ENCODE data around the gene S1PR1.
"Not testable (repeated sequence)": the region's sequence is repeated elsewhere in the genome, so short reads cannot be mapped to it uniquely, and the experiment has no call there.

Gene S1PR1

DNA sequence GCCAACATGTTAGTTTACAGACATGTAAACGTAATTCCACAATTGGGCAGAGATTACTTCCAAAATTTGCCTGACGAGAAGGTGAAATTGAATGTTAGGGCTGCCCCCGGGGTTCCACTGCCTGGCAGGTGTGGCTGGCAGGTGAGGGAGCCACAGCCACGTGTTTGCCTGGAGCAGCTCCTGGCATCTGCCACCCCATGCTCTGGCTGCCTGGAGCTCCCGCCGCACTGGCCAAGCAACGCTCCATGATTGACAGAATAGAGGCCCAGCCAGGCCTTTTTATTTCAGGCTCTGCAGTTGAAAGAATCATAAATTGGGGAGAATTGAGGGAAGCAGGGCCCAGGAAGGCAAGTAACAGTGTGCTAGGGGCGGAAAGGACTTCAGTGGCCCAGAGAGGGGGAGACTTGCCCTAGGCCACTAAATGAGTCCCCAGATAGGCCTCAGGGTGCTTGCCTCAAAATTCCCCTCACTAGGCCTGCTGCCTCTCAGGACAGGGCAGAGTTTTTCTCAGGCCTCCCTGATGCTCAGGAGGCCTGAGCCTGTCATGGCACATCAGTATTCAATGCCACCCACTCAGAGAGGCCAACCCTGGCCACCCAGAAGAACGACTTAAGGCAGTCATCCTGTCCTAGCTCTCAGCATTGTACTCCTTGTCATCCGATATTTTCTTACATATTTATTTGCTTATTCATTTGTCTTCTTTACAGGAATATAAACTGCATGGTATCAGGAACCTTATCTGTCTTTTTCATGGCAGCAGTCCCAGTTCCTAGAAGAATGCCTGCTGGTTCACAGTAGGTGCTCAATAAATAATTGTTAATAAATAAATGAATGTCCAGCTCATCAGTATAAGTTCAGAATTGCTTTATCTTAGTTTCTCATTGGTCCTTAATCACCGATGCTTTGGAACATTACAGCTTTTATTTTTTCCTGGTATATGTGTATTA is 16.6 kb upstream of the S1PR1 start:
- no peak for DNase-seq (ENCODE audit: low read depth, low spot score)

DNA sequence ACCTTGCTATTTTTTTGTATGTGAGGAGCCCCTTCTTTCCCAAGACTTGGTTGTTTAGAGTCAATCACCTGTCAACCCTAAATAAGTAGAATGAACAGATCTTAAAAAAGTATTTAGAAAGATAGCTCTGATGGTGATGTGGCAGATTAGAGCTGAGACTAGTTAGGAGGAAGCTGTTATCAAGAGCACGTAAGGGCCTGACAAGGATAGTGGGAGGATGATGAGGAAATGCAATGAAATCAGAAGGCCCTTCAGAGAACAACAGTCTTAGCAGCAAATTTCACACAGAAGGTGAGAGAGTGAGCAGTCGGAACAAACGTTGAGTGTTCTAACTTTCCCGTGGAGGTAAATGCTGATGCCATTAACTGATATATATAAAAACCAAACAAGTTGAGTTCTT is 15.9 kb upstream of the S1PR1 start:
- no peak for DNase-seq (ENCODE audit: low read depth, low spot score)

DNA sequence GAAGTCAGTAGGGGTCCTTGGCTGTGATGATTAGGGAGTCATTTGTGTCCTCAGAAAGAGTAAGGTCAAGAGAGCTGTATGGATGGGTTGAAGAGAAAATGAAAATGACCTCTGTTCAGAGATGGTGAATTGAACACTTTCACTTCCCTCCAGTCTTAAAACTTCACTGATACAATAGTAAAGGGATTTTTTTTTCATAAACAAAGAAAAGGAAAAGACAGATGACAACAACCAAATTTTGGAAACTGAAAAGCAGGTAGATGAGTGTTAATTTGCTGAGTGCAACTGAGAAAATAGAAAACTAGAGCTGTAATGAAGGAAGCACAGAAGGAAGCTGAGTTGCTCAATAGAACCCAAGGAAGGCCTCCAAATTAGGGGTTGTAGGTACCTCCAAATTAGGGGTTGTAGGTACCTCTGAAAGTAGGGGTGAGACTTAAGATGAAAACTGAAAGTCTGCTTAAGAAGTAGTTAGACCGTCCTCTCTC is 14.8 kb upstream of the S1PR1 start:
- DNase-seq (ENCODE audit: low read depth, low spot score), result no peak

DNA sequence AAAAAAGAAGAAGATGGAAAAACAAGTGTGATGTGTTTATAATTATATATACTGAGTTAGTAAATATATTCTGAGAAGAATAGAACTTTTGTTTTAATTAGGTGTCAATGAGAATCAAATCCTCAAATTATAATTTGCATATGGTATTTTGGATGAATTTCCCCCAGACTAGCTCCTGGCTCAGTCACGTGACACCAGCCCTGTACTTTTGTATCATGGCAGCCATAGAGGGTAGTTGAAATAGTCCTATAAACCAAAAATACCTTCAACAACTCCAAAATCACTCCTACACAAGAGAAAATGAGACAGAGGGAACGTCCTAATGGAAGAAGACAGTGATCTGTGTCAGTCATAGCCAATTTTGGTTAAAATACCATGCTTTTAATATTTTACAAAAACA is 9.0 kb upstream of the S1PR1 start:
- DNase-seq (ENCODE audit: low read depth, low spot score), result no peak

DNA sequence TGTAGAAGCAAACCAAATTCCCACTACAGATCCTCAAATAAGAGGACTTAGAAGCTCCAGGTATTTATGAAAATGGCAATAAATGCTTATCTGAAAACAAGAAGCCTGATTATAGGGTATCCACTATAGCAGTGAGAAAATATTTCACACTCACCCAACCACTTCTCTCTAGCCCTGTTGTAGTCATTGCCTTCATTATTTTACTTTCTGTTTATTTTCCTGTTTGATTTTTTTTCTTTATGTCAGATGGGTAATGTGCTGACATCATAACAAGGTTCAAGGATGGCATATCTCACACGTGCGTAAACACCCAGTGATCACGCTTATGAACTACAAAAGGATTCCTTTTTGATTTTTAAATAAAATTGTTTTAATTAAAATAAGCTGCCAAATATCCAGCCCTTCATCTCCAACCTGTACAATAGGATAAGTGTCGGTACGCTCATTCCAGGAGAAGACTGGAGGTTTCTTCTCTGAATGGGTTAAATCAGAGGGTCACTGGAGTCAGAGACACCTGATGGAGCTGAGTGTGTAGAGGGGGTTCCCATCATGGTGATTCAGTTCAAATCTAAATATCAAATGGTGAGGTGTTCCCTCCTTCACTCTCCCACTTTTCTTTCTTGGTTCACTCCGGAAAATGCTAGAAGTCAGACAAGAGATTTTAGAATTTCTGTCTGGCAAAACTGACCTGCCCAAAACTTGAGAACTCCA is 8.2 kb upstream of the S1PR1 start:
- no peak for DNase-seq (ENCODE audit: low read depth, low spot score)

DNA sequence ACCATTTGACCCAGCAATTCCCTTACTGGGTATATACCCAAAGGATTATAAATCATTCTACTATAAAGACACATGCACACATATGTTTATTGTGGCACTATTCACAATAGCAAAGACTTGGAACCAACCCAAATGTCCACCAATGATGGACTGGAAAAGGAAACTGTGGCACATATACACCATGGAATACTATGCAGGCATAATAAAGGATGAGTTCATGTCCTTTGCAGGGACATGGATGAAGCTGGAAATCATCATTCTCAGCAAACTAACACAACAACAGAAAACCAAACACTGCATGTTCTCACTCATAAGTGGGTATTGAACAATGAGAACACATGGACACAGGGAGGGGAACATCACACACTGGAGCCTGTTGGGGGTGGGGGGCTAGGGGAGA is 4.6 kb upstream of the S1PR1 start:
- DNase-seq (ENCODE audit: low read depth, low spot score), result not testable (repeated sequence)

DNA sequence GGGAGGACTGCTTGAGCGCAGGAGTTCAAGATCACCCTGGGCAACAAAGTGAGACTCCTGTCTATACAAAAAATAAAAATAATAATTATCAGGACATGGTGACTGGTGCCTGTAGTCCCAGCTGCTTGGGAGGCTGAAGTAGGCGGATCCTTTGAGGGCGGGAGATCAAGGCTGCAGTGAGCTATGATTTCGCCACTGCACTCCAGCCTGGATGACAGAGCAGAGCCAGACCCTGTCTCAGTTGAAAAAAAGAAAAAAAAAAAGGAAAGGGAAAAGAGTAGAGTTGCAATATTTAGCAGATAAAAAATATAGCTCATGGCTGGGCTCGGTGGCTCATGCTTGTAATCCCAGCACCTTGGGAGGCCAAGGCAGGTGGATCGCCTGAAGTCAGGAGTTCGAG is 3.3 kb upstream of the S1PR1 start:
- DNase-seq (ENCODE audit: low read depth, low spot score), result no peak

DNA sequence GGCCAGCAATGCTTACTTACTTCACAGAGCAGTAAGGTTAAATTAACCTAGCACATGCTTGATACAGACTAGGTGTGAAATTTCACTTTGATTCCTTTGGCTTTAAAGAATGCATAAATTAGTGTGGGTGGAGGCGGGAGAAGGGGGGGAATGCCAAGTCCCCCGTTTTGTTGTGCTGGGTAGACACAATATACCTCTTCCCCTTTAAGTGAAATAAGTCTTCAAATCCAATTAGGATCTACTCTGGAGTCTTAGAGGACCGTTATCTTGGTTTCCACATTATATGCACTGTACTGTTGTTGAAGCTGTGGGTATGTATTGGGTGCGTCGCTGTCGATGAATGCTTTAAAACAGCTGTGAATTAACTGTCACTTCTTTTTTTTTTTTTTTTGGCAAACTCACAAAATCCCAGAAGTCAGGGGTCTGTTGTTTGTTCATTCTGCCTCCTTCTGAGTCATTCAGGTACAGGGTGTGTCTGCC is 1.6 kb upstream of the S1PR1 start:
- no peak for DNase-seq (ENCODE audit: low read depth, low spot score)

DNA sequence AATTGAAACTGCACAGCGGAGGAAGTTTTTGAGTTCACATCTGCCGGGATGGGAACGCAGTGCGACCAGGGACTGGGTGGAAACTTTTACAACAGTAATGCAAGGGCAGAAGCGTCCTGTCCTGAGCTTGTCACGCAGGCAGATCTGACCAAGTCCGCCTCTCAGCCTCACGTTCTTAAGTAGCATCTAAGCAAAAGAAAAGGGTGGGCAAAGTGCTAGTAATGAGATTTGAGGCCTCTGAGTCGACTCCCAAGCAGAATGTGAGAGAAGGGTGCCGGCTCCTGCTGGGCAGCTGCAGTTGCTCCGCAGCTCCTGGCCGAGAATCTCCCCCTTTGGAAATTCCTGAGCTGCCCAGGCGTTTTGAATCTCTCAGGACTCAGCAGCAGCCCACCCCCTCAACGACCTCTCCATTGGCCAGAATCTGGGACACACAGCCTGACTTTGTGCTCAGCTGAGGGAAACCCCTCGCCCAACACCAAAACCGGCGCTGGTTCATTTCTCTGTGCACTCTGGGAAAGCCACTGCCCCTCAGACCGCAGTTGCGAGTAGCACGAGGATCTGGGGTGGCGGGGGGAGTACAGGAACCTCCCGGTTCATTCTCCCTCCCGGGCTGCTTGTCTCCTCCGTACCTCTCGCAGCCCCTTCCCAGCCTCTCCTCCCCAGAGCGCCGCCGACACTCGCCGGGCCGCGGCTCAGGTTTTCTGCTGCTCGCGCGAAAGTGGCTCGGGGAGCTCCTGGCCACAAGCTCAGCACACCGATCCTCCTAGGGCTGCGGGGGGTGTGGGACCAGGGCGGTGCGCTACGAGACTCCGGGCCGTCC is 913 bp upstream of the S1PR1 start:
- DNase-seq (ENCODE audit: low read depth, low spot score), result no peak

DNA sequence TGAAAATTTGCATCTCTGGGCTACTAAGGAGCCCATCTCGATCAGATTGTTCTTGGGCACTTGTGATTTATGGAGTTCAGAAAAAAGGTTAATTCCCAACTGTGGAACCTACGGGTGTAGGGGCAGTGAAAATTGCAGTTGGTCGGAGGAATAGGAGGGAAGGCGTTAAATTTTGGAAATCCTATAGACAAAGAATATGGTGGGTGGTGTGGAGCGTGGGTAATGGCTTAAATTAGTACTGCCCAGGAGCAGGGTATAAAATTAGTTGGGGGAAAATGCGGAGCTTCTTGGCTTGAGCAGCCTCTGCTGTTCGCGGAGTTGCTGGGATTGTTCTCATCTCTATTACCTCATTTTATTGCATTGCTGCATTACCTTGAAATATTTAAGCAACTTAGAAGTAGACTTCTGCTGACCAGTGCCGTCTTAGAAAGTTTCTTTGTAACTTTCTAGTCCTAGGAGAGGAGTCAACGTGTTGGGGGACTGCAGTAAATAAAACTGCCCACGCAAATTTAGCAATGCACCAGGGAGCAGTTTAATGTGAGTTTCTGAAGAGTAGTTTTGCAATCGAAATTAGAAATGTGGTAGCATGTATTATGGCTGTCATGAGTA is 514 bp downstream of the S1PR1 start:
- DNase-seq (ENCODE audit: low read depth, low spot score), result no peak

DNA sequence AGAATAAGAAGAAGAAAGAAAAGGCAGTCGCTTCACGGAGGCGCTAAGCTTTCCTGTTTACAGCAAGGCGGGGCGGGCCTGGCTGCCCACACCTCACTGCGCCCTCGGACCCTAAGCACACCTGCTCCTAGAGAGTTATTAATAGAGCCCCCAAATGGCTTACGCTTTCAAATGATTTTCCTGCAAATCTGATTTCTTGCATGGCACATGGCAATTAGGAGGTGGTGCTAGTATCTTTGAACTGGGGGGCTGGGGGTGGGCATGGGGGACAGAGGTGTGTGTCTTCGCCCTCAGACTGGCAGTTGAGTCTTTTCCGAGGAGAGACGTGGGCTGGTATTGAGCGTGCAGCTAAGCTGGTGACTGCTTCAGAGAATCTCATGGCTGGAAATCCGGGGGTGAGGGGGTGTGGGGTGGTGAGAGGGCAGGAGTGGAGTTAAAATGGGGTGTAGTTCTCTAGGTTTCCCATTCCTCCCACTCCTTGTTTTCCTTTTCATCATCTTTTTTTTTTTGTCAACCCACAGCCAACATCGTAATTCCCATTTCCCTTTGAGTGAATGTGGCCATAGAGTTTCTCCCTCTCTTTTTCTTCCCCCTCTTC is 1.3 kb downstream of the S1PR1 start:
- DNase-seq (ENCODE audit: low read depth, low spot score), result no peak

DNA sequence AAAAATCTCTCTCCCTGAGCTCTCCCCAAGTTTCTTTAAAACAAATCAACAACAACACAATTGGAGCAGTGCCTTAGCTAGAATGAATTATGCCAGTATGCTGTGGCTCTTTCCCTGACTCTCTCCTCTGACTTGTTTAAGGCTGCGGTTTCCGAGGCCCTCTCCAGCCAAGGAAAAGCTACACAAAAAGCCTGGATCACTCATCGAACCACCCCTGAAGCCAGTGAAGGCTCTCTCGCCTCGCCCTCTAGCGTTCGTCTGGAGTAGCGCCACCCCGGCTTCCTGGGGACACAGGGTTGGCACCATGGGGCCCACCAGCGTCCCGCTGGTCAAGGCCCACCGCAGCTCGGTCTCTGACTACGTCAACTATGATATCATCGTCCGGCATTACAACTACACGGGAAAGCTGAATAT is 1.9 kb downstream of the S1PR1 start:
- peak; percentile 61 for DNase-seq (ENCODE audit: low read depth, low spot score)

DNA sequence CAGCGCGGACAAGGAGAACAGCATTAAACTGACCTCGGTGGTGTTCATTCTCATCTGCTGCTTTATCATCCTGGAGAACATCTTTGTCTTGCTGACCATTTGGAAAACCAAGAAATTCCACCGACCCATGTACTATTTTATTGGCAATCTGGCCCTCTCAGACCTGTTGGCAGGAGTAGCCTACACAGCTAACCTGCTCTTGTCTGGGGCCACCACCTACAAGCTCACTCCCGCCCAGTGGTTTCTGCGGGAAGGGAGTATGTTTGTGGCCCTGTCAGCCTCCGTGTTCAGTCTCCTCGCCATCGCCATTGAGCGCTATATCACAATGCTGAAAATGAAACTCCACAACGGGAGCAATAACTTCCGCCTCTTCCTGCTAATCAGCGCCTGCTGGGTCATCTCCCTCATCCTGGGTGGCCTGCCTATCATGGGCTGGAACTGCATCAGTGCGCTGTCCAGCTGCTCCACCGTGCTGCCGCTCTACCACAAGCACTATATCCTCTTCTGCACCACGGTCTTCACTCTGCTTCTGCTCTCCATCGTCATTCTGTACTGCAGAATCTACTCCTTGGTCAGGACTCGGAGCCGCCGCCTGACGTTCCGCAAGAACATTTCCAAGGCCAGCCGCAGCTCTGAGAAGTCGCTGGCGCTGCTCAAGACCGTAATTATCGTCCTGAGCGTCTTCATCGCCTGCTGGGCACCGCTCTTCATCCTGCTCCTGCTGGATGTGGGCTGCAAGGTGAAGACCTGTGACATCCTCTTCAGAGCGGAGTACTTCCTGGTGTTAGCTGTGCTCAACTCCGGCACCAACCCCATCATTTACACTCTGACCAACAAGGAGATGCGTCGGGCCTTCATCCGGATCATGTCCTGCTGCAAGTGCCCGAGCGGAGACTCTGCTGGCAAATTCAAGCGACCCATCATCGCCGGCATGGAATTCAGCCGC is 2.5 kb downstream of the S1PR1 start:
- no peak for DNase-seq (ENCODE audit: low read depth, low spot score)

DNA sequence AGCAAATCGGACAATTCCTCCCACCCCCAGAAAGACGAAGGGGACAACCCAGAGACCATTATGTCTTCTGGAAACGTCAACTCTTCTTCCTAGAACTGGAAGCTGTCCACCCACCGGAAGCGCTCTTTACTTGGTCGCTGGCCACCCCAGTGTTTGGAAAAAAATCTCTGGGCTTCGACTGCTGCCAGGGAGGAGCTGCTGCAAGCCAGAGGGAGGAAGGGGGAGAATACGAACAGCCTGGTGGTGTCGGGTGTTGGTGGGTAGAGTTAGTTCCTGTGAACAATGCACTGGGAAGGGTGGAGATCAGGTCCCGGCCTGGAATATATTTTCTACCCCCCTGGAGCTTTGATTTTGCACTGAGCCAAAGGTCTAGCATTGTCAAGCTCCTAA is 3.2 kb downstream of the S1PR1 start:
- DNase-seq (ENCODE audit: low read depth, low spot score), result no peak

DNA sequence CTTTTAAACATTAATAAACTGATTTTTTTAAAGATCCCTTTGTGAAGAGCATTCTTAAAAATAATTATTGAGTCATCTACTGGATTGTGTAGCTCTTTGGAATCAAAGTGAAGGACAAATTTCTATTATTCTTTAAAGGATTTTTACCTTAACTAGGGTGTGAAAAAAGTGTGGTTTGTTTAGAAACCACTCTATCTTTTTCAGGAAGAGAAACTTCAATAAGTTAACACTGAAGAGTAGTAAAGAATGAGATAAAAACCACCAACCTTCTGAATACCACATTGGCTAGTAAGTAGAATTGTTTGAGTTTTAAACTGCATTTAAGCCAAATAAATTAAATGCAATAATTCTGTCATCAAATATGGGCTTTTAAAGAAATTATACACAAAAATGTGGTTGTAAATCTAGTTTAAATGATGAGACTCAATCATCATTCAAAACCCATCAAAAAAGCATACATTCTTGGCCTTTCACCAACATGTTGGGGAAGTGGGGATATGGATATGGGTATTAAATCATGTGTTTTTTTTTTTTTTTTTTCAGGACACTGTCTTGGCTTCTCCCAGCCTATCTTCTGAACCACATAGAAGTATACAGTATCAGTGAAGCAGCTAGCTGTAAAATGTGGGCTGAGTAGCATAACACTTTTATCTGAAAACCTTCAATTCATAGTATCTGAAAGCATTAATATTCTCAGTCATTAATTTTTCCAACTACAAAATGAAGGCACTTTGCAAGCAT is 4.8 kb downstream of the S1PR1 start:
- no peak for DNase-seq (ENCODE audit: low read depth, low spot score)

DNA sequence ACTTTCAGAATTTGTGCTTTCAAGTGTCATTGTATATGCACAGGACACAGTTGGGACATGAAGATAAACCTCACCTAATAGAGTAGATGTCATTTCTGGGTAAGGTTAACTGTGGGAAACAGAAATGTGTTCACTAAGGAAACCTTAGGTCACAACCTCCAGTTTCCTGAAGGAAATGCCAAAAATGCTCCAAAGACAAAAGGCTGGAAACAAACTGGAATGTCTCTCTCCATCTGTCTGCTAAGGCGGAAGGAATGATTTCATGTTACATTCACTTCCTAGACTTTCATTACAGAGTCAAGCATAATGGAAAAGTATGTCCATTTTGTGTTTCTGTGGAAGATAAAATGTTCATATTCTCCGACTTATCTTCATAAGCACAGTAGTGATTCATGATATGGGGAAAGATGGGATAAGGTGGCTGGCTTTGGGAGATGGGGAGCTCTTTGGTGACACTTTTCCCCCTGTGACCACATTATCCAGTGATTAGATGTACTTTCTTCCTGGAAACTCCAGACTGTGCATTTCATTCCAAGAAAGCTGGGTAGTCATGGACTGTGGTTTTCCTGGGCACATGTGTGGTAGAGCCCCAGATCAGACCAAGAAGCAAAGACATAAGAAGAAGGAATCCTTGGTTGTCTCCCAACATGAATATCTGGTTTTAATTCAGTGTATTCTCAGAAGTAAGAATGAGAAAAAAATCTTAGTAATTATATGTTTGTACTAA is 5.7 kb downstream of the S1PR1 start:
- DNase-seq (ENCODE audit: low read depth, low spot score), result no peak

DNA sequence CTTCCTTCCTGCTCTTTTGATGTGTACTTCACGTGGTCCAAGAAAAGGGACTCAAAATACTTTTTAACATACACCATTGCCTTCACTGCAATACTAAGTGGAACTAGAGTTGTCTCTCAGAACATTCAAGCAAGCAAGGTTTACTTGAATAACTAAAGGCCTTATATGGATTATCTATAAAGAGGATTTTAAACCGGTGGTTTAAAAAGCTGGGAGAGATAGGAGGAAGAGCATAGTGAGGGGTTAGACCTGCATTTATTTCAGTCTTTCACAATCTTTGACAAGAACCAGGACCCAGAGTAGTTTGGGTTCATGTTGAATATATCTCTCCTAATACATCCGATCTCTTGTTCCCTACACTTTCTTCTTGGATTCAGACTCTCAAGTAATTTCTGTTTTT is 6.9 kb downstream of the S1PR1 start:
- no peak for DNase-seq (ENCODE audit: low read depth, low spot score)

DNA sequence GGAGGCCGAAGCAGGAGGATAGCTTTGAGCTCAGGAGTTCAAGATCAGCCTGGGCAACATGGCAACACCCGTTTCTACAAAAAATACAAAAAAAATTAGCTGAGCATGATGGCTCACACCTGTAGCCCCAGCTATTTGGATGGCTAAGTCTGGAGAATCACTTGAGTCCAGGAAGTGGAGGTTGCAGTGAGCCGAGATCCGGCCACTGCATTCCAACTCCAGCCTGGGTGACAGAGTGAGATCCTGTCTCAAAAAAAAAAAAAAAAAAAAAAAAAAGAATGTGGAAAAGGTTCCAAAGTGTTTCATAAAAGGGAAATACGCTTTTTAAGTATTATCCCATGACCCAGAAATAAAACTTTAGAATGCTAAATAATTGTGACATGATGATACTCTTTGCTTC is 8.0 kb downstream of the S1PR1 start:
- DNase-seq (ENCODE audit: low read depth, low spot score), result no peak
